ENCODE data around the gene NOL3. TPM values are rescaled to one million over a fixed set of nuclear protein-coding genes. Genes with fewer than 3 reads are reported as not detected.

Gene NOL3
- total and polyA plus RNA-seq, 4 donors = 3.0 to 18.0 (median 10.7) TPM

DNA sequence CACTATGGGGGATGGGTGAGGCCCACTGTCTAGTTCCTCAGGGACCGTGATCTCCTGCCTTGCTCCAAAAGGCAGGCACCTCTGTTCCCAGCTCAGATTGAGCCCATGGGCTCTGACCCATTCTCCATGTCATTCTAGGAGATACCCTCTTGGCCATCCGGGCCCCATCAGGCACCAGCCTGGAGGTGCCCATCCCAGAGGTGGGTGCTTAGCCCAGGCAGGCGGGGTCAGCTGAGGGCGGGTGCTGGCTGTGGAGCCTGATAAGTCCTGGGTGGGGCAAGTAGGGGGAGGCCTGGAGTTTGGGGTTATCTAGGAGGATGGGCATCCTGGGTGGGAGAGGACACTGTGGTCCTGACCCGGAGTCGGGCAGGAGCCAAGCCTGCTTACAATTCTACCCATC is 23.9 kb downstream of the NOL3 start:
- no peak overlapping the region for H3K4me3 ChIP-seq (ENCODE audit: low read depth in 1 of 3, low read length in 3 of 3)
- H3K36me3 ChIP-seq (ENCODE audit: control insufficient read depth in 4 of 4, insufficient read depth in 3 of 4, low read depth in 1 of 4, low read length in 3 of 4) = peaks cover 11 to 42% (median 27%) of the 10 kb centered on the region in 4 donors
- H3K4me1 ChIP-seq (ENCODE audit: control insufficient read depth in 4 of 4, insufficient read depth in 4 of 4, low read length in 3 of 4) = peaks cover 8 to 38% (median 26%) of the 10 kb centered on the region in 4 donors
- WGBS = 85% methylated on average over 6 of the region's 6 CpGs
- peak; percentile 84 for DNase-seq (ENCODE audit: low spot score)
- H3K9ac ChIP-seq (ENCODE audit: low read depth in 1 of 2, low read length in 2 of 2) = no peak overlapping the region
- no peak overlapping the region for H3K27ac ChIP-seq (ENCODE audit: low read depth in 1 of 2, low read length in 2 of 2)
- no peaks in the 10 kb centered on the region for H3K9me3 ChIP-seq (ENCODE audit: control insufficient read depth in 4 of 4, low read length in 3 of 4)
- no peaks in the 10 kb centered on the region for H3K27me3 ChIP-seq (ENCODE audit: control insufficient read depth in 4 of 4, insufficient read depth in 4 of 4, low read length in 3 of 4)
- TF ChIP-seq CTCF (IDR thresholded peaks at IDR 0.05; ENCODE audit: low read depth, low read length, missing input control) (no peak), NR2F2 (IDR thresholded peaks at IDR 0.05) (no peak), FOXA1 (IDR thresholded peaks at IDR 0.05) (no peak)

GRCh38 chr16:67195676-67196075 is 25.3 kb downstream of the NOL3 start:
- WGBS = 85% methylated on average over 5 of the region's 5 CpGs
- peaks cover 8 to 42% (median 28%) of the 10 kb centered on the region in 4 donors for H3K4me1 ChIP-seq (ENCODE audit: control insufficient read depth in 4 of 4, insufficient read depth in 4 of 4, low read length in 3 of 4)
- H3K4me3 ChIP-seq (ENCODE audit: low read depth in 1 of 3, low read length in 3 of 3) = no peak overlapping the region
- H3K27ac ChIP-seq (ENCODE audit: low read depth in 1 of 2, low read length in 2 of 2) = no peak overlapping the region
- H3K9ac ChIP-seq (ENCODE audit: low read depth in 1 of 2, low read length in 2 of 2) = no peak overlapping the region
- no peaks in the 10 kb centered on the region for H3K27me3 ChIP-seq (ENCODE audit: control insufficient read depth in 4 of 4, insufficient read depth in 4 of 4, low read length in 3 of 4)
- no peaks in the 10 kb centered on the region for H3K9me3 ChIP-seq (ENCODE audit: control insufficient read depth in 4 of 4, low read length in 3 of 4)
- no peak for TF ChIP-seq CTCF (IDR thresholded peaks at IDR 0.05; ENCODE audit: low read depth, low read length, missing input control)
- TF ChIP-seq FOXA1 (IDR thresholded peaks at IDR 0.05) = no peak
- TF ChIP-seq, protein P1, sequence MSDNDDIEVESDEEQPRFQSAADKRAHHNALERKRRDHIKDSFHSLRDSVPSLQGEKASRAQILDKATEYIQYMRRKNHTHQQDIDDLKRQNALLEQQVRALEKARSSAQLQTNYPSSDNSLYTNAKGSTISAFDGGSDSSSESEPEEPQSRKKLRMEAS (IDR thresholded peaks at IDR 0.05) = no peak
- peaks cover 11 to 42% (median 27%) of the 10 kb centered on the region in 4 donors for H3K36me3 ChIP-seq (ENCODE audit: control insufficient read depth in 4 of 4, insufficient read depth in 3 of 4, low read depth in 1 of 4, low read length in 3 of 4)
- DNase-seq (ENCODE audit: low spot score) = no peak

DNA sequence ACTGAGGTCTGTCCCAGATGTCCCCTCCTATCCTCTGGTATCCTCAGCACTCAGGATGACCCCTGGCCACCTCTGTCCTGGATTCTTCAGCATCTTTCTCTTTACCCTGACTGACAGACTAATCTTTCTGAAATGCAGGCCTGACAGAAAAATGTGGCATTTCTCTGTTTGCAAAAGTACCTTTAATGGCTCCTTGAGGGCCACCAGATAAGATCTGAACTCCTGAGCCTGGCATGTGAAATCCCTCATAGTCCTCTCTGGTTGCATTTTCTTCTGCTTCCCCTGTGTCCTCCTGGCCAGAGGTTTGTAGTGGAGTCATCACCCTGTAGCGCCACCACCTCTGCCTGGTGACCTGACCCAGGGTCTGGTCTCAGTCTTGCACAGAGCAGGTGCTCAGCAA is 26.5 kb downstream of the NOL3 start:
- Histone ChIP-seq H3K4me3 (ENCODE audit: low read depth in 1 of 3, low read length in 3 of 3) (no peak overlapping the region), H3K9me3 (ENCODE audit: control insufficient read depth in 4 of 4, low read length in 3 of 4) (no peaks in the 10 kb centered on the region), H3K36me3 (ENCODE audit: control insufficient read depth in 4 of 4, insufficient read depth in 3 of 4, low read depth in 1 of 4, low read length in 3 of 4) (peaks cover 15 to 46% (median 29%) of the 10 kb centered on the region in 4 donors), H3K9ac (ENCODE audit: low read depth in 1 of 2, low read length in 2 of 2) (no peak overlapping the region), H3K27ac (ENCODE audit: low read depth in 1 of 2, low read length in 2 of 2) (no peak overlapping the region), H3K27me3 (ENCODE audit: control insufficient read depth in 4 of 4, insufficient read depth in 4 of 4, low read length in 3 of 4) (no peaks in the 10 kb centered on the region), H3K4me1 (ENCODE audit: control insufficient read depth in 4 of 4, insufficient read depth in 4 of 4, low read length in 3 of 4) (peaks cover 6 to 35% (median 23%) of the 10 kb centered on the region in 4 donors)
- DNase-seq (ENCODE audit: low spot score) = no peak
- 98% methylated on average over 1 of the region's 1 CpG for WGBS
- TF ChIP-seq YY1 (IDR thresholded peaks at IDR 0.05) (no peak), GABPA (IDR thresholded peaks at IDR 0.05 in 1 of 2, conservative IDR thresholded peaks at IDR 0.05 in 1 of 2) (no peak), JUND (IDR thresholded peaks at IDR 0.05) (no peak), EGR1 (IDR thresholded peaks at IDR 0.05; ENCODE audit: low read depth in 2 of 2) (no peak), TAF1 (conservative IDR thresholded peaks at IDR 0.05) (no peak), SP1 (IDR thresholded peaks at IDR 0.05) (no peak), CTCF (IDR thresholded peaks at IDR 0.05; ENCODE audit: low read depth, low read length, missing input control) (no peak), FOXA2 (IDR thresholded peaks at IDR 0.05) (no peak), NR2F2 (IDR thresholded peaks at IDR 0.05) (no peak), HNF4A (conservative IDR thresholded peaks at IDR 0.05) (no peak), HNF4G (IDR thresholded peaks at IDR 0.05) (no peak), RXRA (IDR thresholded peaks at IDR 0.05) (no peak), RAD21 (IDR thresholded peaks at IDR 0.05) (no peak)
- TF ChIP-seq, protein P2, sequence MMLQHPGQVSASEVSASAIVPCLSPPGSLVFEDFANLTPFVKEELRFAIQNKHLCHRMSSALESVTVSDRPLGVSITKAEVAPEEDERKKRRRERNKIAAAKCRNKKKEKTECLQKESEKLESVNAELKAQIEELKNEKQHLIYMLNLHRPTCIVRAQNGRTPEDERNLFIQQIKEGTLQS (IDR thresholded peaks at IDR 0.05) = no peak
- TF ChIP-seq, protein P1 (IDR thresholded peaks at IDR 0.05) = no peak
- TF ChIP-seq, protein P3, sequence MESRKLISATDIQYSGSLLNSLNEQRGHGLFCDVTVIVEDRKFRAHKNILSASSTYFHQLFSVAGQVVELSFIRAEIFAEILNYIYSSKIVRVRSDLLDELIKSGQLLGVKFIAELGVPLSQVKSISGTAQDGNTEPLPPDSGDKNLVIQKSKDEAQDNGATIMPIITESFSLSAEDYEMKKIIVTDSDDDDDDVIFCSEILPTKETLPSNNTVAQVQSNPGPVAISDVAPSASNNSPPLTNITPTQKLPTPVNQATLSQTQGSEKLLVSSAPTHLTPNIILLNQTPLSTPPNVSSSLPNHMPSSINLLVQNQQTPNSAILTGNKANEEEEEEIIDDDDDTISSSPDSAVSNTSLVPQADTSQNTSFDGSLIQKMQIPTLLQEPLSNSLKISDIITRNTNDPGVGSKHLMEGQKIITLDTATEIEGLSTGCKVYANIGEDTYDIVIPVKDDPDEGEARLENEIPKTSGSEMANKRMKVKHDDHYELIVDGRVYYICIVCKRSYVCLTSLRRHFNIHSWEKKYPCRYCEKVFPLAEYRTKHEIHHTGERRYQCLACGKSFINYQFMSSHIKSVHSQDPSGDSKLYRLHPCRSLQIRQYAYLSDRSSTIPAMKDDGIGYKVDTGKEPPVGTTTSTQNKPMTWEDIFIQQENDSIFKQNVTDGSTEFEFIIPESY (IDR thresholded peaks at IDR 0.05) = no peak

All from liver (tissue), 9 donors.